SJCRH30 (cell line): ENCODE data around the gene FALEC. TPM values are rescaled to one million over a fixed set of nuclear protein-coding genes. Genes with fewer than 3 reads are reported as not detected.

Source experiments
- DNase-seq, 2 experiments: peaks; one replicate each; pipeline ENCODE4 v3.0.0-alpha.2; 2015 to 2020
- H3K27ac ChIP-seq: fragments of 250-450 bp; sonication (Bioruptor Pico); 2 replicates; pipeline ENCODE4 v1.5.1; 2020; ENCODE audit warnings: mild to moderate bottlenecking, moderate library complexity
- H3K27me3 ChIP-seq: fragments of 250-450 bp; sonication (Bioruptor Pico); 2 replicates; pipeline ENCODE4 v1.5.1; 2020; ENCODE audit warnings: mild to moderate bottlenecking, moderate library complexity
- H3K36me3 ChIP-seq: fragments of 250-450 bp; sonication (Bioruptor Pico); 2 replicates; pipeline ENCODE4 v1.5.1; 2020; ENCODE audit warnings: mild to moderate bottlenecking, moderate library complexity
- H3K4me1 ChIP-seq: fragments of 250-450 bp; sonication (Bioruptor Pico); 2 replicates; pipeline ENCODE4 v1.5.1; 2020; ENCODE audit warnings: mild to moderate bottlenecking, moderate library complexity
- H3K4me3 ChIP-seq: fragments of 250-450 bp; sonication (Bioruptor Pico); 2 replicates; pipeline ENCODE4 v1.5.1; 2020; ENCODE audit warnings: mild to moderate bottlenecking, moderate library complexity
- H3K9me3 ChIP-seq: fragments of 250-450 bp; sonication (Bioruptor Pico); replicated peaks from 2 replicates; pipeline ENCODE4 v1.5.1; 2020; ENCODE audit warnings: mild to moderate bottlenecking, moderate library complexity
- total RNA-seq: library from RNA; depleted of rRNA; stranded (reverse); fragments of >200 nt; shearing (Covaris generic); gene quantifications from 2 replicates; pipeline ENCODE4 v1.2.3, GENCODE V29; 2014

The FALEC gene
- total RNA-seq, 1 experiment from 2014 or later = not detected

GRCh38 chr1:150521196-150521968 lies 5.8 kb downstream of the FALEC start:
- H3K4me3 ChIP-seq = no peak overlapping the region
- H3K4me1 ChIP-seq = 0 out of 2 replicates have a peak, but pooled peaks cover under 1% of the 10 kb centered on the region
- no peaks in the 10 kb centered on the region for H3K9me3 ChIP-seq
- no peaks in the 10 kb centered on the region for H3K27me3 ChIP-seq
- no peak overlapping the region for H3K27ac ChIP-seq
- no peak for DNase-seq
- H3K36me3 ChIP-seq = no peaks in the 10 kb centered on the region

DNA sequence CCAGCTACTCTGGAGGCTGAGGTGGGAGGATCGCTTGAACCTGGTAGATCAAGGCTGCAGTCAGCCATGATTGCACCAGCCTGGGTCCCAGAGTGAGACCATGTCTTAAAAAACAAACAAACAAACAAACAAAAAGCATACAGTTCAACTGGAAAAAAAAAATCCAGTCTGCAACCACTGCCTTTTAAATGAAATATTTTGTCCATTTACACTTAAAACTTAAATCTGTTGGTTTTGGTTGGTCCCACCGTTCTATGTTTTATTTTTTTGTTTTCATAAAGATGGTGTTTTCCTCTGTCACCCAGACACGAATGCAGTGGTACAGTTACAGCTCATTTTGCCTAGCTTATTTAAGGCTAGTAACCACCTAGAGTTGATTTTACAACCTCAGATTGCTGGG lies 9.8 kb downstream of the FALEC start:
- H3K27me3 ChIP-seq = no peaks in the 10 kb centered on the region
- no peak for DNase-seq
- H3K27ac ChIP-seq = no peak overlapping the region
- H3K9me3 ChIP-seq = no peaks in the 10 kb centered on the region
- H3K4me3 ChIP-seq = no peak overlapping the region
- no peaks in the 10 kb centered on the region for H3K36me3 ChIP-seq
- H3K4me1 ChIP-seq = no peaks in the 10 kb centered on the region

DNA sequence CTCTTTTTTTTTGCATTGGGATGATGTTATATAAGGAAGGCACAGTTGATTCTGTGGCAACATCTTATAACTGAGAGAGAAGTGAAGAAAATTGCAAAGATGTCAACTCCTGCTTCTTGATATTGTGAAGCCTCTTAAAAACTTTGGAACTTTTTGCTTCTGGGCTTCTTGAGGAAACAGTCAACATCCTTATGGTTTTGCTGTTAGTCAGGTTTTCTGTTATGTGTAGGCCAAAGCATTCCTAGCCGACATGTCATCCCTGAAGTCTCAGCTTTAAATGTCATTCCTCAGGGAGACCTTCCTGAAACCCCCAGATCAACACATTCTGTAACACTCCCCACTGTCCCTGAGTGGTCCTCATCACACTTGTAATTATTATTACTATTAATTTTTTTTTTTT lies 12.6 kb downstream of the FALEC start:
- Histone ChIP-seq H3K4me3 (no peak overlapping the region), H3K36me3 (no peaks in the 10 kb centered on the region), H3K27me3 (no peaks in the 10 kb centered on the region), H3K27ac (no peak overlapping the region), H3K9me3 (no peaks in the 10 kb centered on the region), H3K4me1 (no peaks in the 10 kb centered on the region)
- no peak for DNase-seq

- H3K4me1 ChIP-seq = no peaks in the 10 kb centered on the region
- H3K36me3 ChIP-seq = no peaks in the 10 kb centered on the region
- no peak for DNase-seq
- H3K27ac ChIP-seq = no peak overlapping the region
- H3K27me3 ChIP-seq = no peaks in the 10 kb centered on the region
- H3K9me3 ChIP-seq = no peaks in the 10 kb centered on the region
- H3K4me3 ChIP-seq = no peak overlapping the region
Measured at GRCh38 chr1:150529017-150529416, 13.5 kb downstream of the FALEC start.

DNA sequence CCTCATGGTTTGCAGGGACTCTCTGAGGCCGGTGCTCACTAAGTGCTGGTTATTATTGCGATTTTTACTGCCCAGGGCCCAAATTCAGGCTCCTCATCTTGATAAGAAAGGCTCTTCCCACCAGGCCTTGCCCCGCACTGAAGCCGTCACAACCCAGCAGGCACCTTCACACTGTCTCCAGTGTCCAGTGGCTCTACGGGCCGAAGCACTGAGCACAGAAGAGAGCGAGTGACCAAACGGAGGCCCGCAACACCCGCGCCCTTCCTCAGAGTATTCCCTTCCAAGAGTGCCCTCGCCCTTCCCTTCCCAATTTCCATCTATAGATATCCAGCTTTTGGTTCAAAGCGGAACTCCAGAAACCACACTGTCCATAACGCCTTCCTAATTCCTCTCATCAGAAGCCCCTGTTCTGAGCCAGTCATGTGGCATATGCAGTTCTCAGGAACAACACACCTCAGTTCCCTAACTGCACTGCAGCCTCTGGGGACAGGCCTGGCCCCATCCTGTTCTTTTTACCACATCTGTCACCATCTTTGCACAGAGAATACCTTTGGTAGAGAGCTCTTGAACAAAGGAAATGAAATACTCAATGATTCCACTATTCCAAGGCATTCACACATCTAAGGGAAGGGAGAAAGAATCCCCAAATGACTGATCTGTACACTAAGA lies 15.1 kb downstream of the FALEC start:
- H3K27me3 ChIP-seq = no peaks in the 10 kb centered on the region
- no peak overlapping the region for H3K27ac ChIP-seq
- no peaks in the 10 kb centered on the region for H3K36me3 ChIP-seq
- H3K4me1 ChIP-seq = peaks cover 11% of the 10 kb centered on the region
- no peak overlapping the region for H3K4me3 ChIP-seq
- DNase-seq = no peak
- H3K9me3 ChIP-seq = no peaks in the 10 kb centered on the region

DNA sequence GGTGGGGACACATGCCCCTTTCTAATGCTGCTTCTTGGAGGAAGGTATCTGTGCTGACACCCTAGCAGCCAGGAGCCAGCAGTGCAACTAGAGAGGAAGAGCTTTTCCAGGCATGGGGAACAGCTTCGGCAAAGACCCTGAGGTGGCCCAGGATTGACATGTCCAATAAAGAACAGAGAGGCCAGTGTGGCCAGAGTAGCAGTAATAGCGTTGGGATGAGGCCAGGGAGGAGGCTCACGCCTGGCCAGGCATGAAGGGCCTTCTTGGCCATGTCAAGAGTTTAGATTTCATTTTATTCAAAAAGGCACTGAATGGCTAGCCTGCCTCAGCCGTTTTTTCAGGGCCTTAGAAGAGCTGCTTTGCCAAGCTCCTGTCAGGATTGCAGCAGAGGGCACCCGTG lies 17.3 kb downstream of the FALEC start:
- no peaks in the 10 kb centered on the region for H3K36me3 ChIP-seq
- H3K9me3 ChIP-seq = no peaks in the 10 kb centered on the region
- H3K27ac ChIP-seq = no peak overlapping the region
- H3K4me3 ChIP-seq = no peak overlapping the region
- peaks cover 11% of the 10 kb centered on the region for H3K4me1 ChIP-seq
- H3K27me3 ChIP-seq = no peaks in the 10 kb centered on the region
- DNase-seq = no peak

DNA sequence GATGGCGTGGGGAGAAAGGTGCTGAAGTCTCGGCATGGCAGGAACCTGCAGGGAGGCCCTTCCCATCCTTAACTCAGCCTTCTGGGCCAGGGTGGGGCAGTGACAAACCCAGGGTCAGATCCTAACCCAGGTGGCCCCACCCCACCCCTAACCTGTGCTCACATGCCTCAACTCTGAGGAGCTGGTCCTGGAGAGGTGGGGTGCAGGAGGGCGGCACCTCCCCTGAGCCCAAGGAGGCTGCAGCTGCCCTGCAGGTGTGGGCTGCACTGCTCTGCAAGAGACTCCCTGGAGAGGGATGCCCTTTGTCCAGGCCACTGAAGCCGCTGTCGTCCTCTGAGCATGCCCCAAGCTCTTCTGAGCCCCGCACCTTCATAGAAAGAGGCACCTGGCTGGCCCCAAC lies 18.4 kb downstream of the FALEC start:
- no peaks in the 10 kb centered on the region for H3K9me3 ChIP-seq
- no peak overlapping the region for H3K27ac ChIP-seq
- H3K4me1 ChIP-seq = peaks cover 11% of the 10 kb centered on the region
- DNase-seq = no peak
- no peak overlapping the region for H3K4me3 ChIP-seq
- no peaks in the 10 kb centered on the region for H3K27me3 ChIP-seq
- H3K36me3 ChIP-seq = no peaks in the 10 kb centered on the region

DNA sequence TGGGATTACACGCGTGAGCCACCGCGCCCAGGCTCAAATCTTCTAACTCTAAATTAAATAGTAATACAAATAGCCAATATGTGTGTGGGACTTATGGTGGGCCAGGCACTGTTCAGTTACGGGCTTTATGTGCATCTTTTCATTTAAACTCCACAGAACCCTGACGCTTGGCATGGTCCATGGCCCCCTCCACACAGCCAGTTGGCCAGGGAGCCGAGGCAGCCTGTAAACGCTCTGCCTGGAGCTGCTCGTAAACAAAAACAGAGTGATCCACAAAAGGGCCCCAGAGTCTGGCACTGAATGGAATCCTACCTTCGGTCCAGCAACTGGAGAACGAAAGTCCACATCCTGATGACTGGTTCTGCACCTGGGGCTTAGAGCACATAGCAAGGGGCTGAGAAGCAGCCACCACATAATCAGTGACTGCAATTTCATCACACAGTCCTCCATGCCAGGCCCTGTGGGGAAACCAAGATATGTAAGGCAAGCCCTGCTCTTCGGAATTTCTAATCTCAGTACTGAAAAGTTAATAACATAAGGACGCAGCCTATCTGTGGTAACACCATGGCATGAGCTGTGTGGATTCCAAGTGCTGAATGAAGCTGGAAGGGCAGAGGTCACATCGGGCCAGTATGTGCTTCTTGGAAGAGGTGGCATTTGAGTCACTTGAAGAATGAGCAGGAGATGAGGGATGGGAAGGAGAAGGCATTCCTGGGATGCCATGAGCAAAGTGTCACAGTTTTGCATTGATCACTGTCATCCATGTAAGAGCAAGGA lies 20.1 kb downstream of the FALEC start:
- H3K4me3 ChIP-seq = no peak overlapping the region
- no peak for DNase-seq
- H3K36me3 ChIP-seq = no peaks in the 10 kb centered on the region
- H3K27ac ChIP-seq = peak overlapping the region; percentile 48
- no peaks in the 10 kb centered on the region for H3K27me3 ChIP-seq
- peaks cover 11% of the 10 kb centered on the region for H3K4me1 ChIP-seq
- H3K9me3 ChIP-seq = no peaks in the 10 kb centered on the region

DNA sequence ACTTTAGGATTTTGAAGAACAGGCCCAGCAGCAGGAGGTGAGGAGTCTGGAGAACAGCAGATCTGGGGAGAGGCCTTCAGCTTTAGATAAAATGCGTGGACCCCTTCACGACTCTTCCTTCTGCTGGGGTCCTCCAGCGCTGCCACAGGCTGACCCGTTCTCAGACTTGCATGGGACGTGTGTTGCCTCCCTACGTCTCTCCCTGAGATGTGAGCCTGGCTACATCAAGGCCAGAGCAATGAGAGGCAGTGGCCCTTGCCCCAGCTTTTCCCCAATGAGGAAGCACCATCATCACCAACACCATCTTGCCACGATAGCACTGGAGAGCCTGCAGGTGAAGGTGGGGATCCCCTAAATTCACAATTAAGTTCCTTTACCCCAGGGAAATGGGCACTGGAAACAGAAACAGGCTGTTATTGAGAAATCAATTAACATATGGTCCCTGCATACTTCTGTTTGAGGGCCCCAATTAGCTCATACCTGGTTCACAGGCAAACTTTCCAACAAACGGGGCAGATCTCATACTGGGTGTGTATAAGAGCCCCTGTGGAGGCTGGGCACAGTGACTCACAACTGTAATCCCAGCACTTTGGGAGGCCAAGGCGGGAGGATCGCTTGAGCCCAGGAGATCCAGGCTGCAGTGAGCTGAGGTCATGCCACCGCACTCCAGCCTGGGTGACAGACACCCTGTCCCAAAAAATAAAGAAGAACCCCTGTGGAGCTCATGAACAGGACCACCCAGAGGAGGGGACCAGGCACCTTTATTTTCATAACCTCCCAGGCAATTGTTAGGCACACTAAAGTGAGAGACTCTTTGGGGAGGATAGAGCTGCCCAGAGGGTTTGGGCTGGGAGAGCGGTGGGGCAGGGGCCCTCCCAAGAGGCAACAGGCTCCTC lies 21.5 kb downstream of the FALEC start:
- no peak for DNase-seq
- Histone ChIP-seq H3K4me3 (no peak overlapping the region), H3K27me3 (no peaks in the 10 kb centered on the region), H3K36me3 (no peaks in the 10 kb centered on the region), H3K9me3 (no peaks in the 10 kb centered on the region), H3K27ac (no peak overlapping the region), H3K4me1 (peaks cover 11% of the 10 kb centered on the region)

DNA sequence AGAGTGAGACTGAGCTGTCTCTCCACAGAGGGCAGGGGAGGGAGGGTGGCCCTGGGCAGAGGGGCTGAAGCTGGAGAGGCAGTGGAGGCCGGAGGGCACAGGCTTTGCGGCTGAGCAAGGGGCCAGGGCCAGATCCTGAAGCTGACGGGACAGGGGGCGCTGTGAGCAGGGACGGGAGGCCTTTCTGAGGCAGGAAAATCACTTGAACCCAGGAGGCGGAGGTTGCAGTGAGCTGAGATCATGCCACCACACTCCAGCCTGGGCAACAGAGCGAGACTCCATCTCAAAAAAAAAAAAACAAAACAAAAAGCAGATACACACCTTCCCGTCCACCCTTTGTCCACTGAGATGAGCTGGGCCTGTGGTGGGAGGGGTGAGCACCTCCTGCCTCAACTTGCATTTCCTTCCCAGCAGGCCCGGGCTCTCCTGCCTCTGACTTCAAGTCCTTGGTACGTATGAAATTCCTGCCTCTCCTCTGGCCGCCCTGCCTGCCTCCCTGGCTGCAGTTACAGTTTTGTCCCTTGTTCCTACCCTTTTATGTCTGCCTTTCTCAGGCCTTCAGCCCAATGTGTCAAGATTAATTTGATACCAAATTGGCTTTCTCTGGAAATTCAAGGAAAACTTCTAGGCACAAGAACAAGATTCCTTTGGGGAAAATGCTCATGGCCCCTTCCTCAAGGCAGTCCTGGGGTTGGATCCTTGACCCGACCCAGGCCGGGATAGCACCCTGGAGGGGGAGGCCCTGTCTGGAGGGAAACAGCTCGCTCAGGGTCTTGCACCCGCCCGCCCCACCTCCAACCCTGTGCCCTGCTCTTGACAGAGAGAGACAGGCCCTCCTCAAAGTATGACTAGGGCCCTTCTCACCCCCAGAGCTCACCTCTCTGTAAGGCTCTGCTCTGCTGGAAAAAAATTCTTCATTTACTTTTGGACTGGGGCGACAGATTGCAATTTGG lies 22.5 kb downstream of the FALEC start:
- DNase-seq = no peak
- Histone ChIP-seq H3K9me3 (no peaks in the 10 kb centered on the region), H3K36me3 (no peaks in the 10 kb centered on the region), H3K27me3 (no peaks in the 10 kb centered on the region), H3K4me3 (no peak overlapping the region), H3K27ac (no peak overlapping the region; the same call in 1 of the 2 replicates), H3K4me1 (peaks cover 11% of the 10 kb centered on the region)

DNA sequence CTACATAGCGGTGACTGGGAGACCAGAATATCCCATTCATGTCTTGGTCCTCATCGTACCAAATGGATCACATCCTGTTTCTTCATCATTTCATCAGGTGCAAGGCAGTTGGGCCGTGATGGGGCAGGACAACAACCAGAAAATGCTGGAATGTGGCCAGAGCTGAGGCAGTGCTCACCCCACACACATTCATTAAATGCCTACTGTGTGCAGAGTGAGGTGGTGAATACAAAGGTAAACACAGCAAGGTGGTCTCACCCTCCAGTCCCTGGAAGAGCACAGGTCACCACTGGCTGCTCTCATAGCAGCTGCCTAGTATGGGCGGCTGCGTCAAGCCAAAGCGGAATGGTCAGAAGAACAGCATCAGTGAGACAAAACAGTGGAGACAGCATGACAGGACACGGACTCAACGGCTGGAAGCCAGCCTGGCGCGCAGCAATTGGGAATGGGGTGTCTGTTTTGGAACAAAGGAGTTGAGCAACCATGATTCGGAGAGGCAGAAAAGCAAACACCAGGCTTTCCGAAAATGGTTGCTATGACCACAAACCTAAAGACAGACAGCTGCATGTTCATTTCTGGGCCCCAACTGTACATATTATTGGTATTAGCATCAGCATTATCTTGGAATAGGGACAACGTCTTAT lies 28.1 kb downstream of the FALEC start:
- Histone ChIP-seq H3K27ac (peak overlapping the region; percentile 16; the same call in 1 of the 2 replicates), H3K4me3 (peak overlapping the region; percentile 33), H3K4me1 (peaks cover 9% of the 10 kb centered on the region; the same call in 1 of the 2 replicates), H3K9me3 (no peaks in the 10 kb centered on the region), H3K36me3 (no peaks in the 10 kb centered on the region), H3K27me3 (no peaks in the 10 kb centered on the region)
- DNase-seq = peak; percentile 59 to 64

DNA sequence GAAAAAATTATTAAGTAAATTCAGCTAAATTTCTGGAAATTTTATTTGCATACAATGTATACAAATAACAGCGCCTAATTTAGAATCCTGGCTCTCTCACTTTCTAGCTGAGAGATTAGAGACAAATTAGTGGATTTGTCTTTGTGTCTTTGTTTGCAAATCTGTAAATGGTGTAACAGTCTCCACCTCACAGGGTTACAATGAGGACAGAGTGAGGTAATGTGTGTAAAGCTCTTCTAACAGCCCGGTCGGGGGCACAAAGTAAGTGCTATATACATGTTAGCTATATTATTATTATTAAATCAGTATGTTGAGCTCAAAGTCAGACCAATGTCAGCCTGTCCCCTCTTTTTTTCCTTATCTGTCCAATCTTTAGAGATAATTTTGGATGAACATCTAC lies 28.7 kb downstream of the FALEC start:
- Histone ChIP-seq H3K27ac (peak overlapping the region; percentile 16; the same call in 1 of the 2 replicates), H3K4me3 (peak overlapping the region; percentile 33), H3K36me3 (no peaks in the 10 kb centered on the region), H3K4me1 (peaks cover 9% of the 10 kb centered on the region; the same call in 1 of the 2 replicates), H3K9me3 (no peaks in the 10 kb centered on the region), H3K27me3 (no peaks in the 10 kb centered on the region)
- DNase-seq = no peak

- Histone ChIP-seq H3K4me3 (no peak overlapping the region), H3K36me3 (no peaks in the 10 kb centered on the region), H3K27me3 (no peaks in the 10 kb centered on the region), H3K27ac (no peak overlapping the region), H3K4me1 (peaks cover 9% of the 10 kb centered on the region; the same call in 1 of the 2 replicates), H3K9me3 (no peaks in the 10 kb centered on the region)
- DNase-seq = no peak
Measured at GRCh38 chr1:150545486-150546032, 30.0 kb downstream of the FALEC start.
